HepG2 (cell line): Measurements from ENCODE around the gene RABL6. TPM values are rescaled to one million over a fixed set of nuclear protein-coding genes. Genes with fewer than 3 reads are reported as not detected.

Source experiments
- ARNTL ChIP-seq: sonication (generic); formaldehyde crosslinking; IDR thresholded peaks from 2 replicates; pipeline ENCODE4 v1.4.0; 2020; ENCODE audit warnings: mild to moderate bottlenecking, missing genetic modification reagents
- GFI1 ChIP-seq: sonication (generic); formaldehyde crosslinking; IDR thresholded peaks from 2 replicates; pipeline ENCODE4 v1.5.0; 2020; ENCODE audit warnings: missing genetic modification reagents, mild to moderate bottlenecking, borderline replicate concordance
- HES4 ChIP-seq: sonication (generic); formaldehyde crosslinking; IDR thresholded peaks from 2 replicates; pipeline ENCODE4 v1.9.0; 2021; ENCODE audit warnings: mild to moderate bottlenecking, missing genetic modification reagents, borderline replicate concordance
- JARID2 ChIP-seq: sonication (generic); formaldehyde crosslinking; IDR thresholded peaks from 2 replicates; pipeline ENCODE4 v1.8.1; 2023; ENCODE audit warnings: missing genetic modification reagents, inconsistent platforms; ENCODE audit not compliant: insufficient replicate concordance
- KDM3A ChIP-seq: IDR thresholded peaks from 2 replicates; pipeline ENCODE4 v1.6.1; 2018; ENCODE audit warnings: low read depth, missing compliant biosample characterization
- MEIS2 ChIP-seq: sonication (generic); formaldehyde crosslinking; IDR thresholded peaks from 2 replicates; pipeline ENCODE4 v1.9.0; 2021; ENCODE audit warnings: mild to moderate bottlenecking, missing genetic modification reagents
- MLXIP ChIP-seq: sonication (generic); formaldehyde crosslinking; IDR thresholded peaks from 2 replicates; pipeline ENCODE4 v1.9.0; 2021; ENCODE audit warnings: missing genetic modification reagents, borderline replicate concordance
- MYC ChIP-seq: sonication (generic); formaldehyde crosslinking; IDR thresholded peaks from 2 replicates; pipeline ENCODE4 v1.9.0; 2021; ENCODE audit warnings: missing genetic modification reagents, borderline replicate concordance
- PBX3 ChIP-seq: sonication (generic); formaldehyde crosslinking; IDR thresholded peaks from 2 replicates; pipeline ENCODE4 v1.8.1; 2023; ENCODE audit warnings: missing genetic modification reagents, inconsistent platforms, borderline replicate concordance
- REPIN1 ChIP-seq: sonication (generic); formaldehyde crosslinking; IDR thresholded peaks from 2 replicates; pipeline ENCODE4 v1.8.0; 2022; ENCODE audit warnings: missing genetic modification reagents, low read depth, mild to moderate bottlenecking, borderline replicate concordance
- RFX1 ChIP-seq: fragments of 450-650 bp; IDR thresholded peaks from 2 replicates; pipeline ENCODE4 v1.6.1; 2017
- RORA ChIP-seq: sonication (generic); formaldehyde crosslinking; IDR thresholded peaks from 2 replicates; pipeline ENCODE4 v1.5.0; 2020; ENCODE audit warnings: mild to moderate bottlenecking, missing genetic modification reagents, moderate library complexity
- SRF ChIP-seq: IDR thresholded peaks from 2 replicates; pipeline ENCODE4 v1.6.1; 2011; ENCODE audit warnings: mild to moderate bottlenecking, low read depth, low read length, moderate library complexity
- THAP7 ChIP-seq: sonication (generic); formaldehyde crosslinking; IDR thresholded peaks from 2 replicates; pipeline ENCODE4 v1.8.1; 2023; ENCODE audit warnings: mild to moderate bottlenecking, missing genetic modification reagents
- THAP8 ChIP-seq: sonication (generic); formaldehyde crosslinking; IDR thresholded peaks from 2 replicates; pipeline ENCODE4 v1.5.1; 2020; ENCODE audit warnings: missing genetic modification reagents, mild to moderate bottlenecking, borderline replicate concordance
- YEATS2 ChIP-seq: sonication (generic); formaldehyde crosslinking; IDR thresholded peaks from 2 replicates; pipeline ENCODE4 v1.4.0; 2020; ENCODE audit warnings: missing genetic modification reagents, borderline replicate concordance
- ZMAT3 ChIP-seq: sonication (generic); formaldehyde crosslinking; conservative IDR thresholded peaks from 2 replicates; pipeline ENCODE4 v1.7.0; 2021; ENCODE audit warnings: missing genetic modification reagents
- ZNF350 ChIP-seq: sonication (generic); formaldehyde crosslinking; IDR thresholded peaks from 2 replicates; pipeline ENCODE4 v1.4.0; 2020; ENCODE audit warnings: mild to moderate bottlenecking, low read depth, missing genetic modification reagents, borderline replicate concordance
- ZNF468 ChIP-seq: sonication (generic); formaldehyde crosslinking; IDR thresholded peaks from 2 replicates; pipeline ENCODE4 v1.8.0; 2022; ENCODE audit warnings: mild to moderate bottlenecking, moderate library complexity, missing genetic modification reagents
- ZNF639 ChIP-seq: conservative IDR thresholded peaks from 2 replicates; pipeline ENCODE4 v1.6.1; 2018; ENCODE audit warnings: missing genetic modification reagents
- ZNF724P ChIP-seq: sonication (generic); formaldehyde crosslinking; IDR thresholded peaks from 2 replicates; pipeline ENCODE4 v1.8.0; 2022; ENCODE audit warnings: missing genetic modification reagents, borderline replicate concordance
- ZSCAN20 ChIP-seq: sonication (generic); formaldehyde crosslinking; IDR thresholded peaks from 2 replicates; pipeline ENCODE4 v1.4.0; 2020; ENCODE audit warnings: missing genetic modification reagents, mild to moderate bottlenecking, borderline replicate concordance
- polyA plus RNA-seq, 8 experiments: library from polyadenylated mRNA; depleted of rRNA in 3 of 8; stranded (reverse) in 7 of 8; unstranded in 1 of 8; fragments of >200 nt; fragmentation: Illumina TruSeq in 4 of 8; extraction: Trizol in 4 of 8; gene quantifications; 2 replicates each; pipeline versions ENCODE4 v1.2.1 to v1.2.3, GENCODE V29; 2011 to 2016; ENCODE audit warnings: low read depth in 4 of 8, missing spikeins in 1 of 8, mixed read lengths in 1 of 8; ENCODE audit not compliant: insufficient read depth in 1 of 8
- total RNA-seq, 5 experiments: library from RNA; depleted of rRNA; stranded (reverse); fragments of >200 nt; fragmentation: Illumina TruSeq; extraction: Trizol; gene quantifications; 2 replicates each; pipeline ENCODE4 v1.2.3, GENCODE V29; 2016; ENCODE audit warnings: low read depth in 1 of 5

RABL6 gene
- total and polyA plus RNA-seq, 2 of the 13 experiments (the other 11 are each of a cell fraction or from before 2014, with no cell fraction given) = 81.5 to 125 TPM

GRCh38 chr9:136799079-136799853, 8.5 kb upstream of the RABL6 start (continued):
- TF ChIP-seq REPIN1 (CRISPR knock-in tag) (peak; percentile 47; the same call in 1 of the 2 replicates), KDM3A (CRISPR knock-in tag) (peak; percentile 11; the same call in 1 of the 2 replicates), ARNTL (CRISPR knock-in tag) (peak; percentile 85), THAP7 (no peak), ZNF639 (CRISPR knock-in tag) (0 out of 2 replicates have a peak, but pooled peaks have one; percentile 33), PBX3 (CRISPR knock-in tag) (no peak), ZNF468 (CRISPR knock-in tag) (no peak; the same call in 1 of the 2 replicates), THAP8 (CRISPR knock-in tag) (no peak), MLXIP (CRISPR knock-in tag) (no peak), HES4 (no peak; the same call in 1 of the 2 replicates), ZMAT3 (CRISPR knock-in tag) (no peak; the same call in 1 of the 2 replicates), ZNF350 (peak; percentile 48; the same call in 1 of the 2 replicates), ZSCAN20 (CRISPR knock-in tag) (no peak), ZNF724P (no peak), RORA (CRISPR knock-in tag) (no peak), SRF (no peak), RFX1 (no peak), MEIS2 (CRISPR knock-in tag) (peak; percentile 73; the same call in 1 of the 2 replicates), GFI1 (CRISPR knock-in tag) (no peak), YEATS2 (peak; percentile 48; the same call in 1 of the 2 replicates), MYC (CRISPR knock-in tag) (peak; percentile 83), JARID2 (CRISPR knock-in tag) (no peak)
